ENCODE results near the gene EXOSC9.
A peak's percentile ranks its signal among the peaks of the same experiment; 100 is the strongest.

Gene EXOSC9

GRCh38 chr4:121789455-121789854, 11.7 kb upstream of the EXOSC9 start:
- DNase-seq (ENCODE audit: low spot score): no peak

DNA sequence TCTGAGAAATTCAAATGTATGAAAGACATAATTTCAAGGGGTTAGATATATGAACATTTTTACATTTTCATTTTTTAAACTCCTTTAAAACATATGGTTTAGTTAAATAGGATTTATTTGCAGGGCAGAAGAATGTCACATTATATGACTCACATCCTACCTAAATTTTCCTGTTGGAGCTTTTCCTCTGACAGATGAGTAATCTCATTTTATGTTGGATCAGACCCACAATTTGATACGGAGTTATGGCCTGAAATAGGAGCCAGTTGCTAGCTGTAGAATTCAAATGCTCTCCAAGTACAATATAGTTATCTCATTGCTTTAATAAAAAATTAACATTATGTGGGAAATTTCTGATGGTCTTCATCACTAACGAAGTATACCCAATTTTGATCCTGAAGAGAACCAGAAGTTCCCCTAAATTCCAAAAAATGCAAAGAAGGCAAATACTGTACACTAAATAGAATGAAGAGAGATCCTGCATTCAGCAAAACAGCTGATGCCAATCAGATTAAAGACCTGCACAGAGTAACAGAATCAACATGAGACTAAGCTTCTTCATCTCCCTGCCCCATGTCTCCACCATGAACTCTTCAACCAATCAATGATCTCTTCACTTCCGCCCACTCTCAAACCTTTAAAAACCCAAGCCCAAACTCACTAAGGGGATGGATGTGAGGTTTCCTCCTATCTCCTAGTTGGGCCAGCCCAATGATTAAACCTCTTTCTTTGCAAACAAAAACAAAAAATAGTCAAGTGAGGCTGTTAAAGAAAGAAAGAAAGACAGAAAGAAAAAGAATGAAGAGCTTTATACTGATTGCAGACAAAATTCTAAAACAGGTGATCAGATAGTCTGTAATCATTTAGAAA, 10.9 kb upstream of the EXOSC9 start:
- DNase-seq (ENCODE audit: low spot score): no peak

GRCh38 chr4:121790976-121791375, 10.1 kb upstream of the EXOSC9 start:
- no peak for DNase-seq (ENCODE audit: low spot score)

- DNase-seq (ENCODE audit: low spot score): no peak
Observed at GRCh38 chr4:121791481-121791880, 9.6 kb upstream of the EXOSC9 start.

DNA sequence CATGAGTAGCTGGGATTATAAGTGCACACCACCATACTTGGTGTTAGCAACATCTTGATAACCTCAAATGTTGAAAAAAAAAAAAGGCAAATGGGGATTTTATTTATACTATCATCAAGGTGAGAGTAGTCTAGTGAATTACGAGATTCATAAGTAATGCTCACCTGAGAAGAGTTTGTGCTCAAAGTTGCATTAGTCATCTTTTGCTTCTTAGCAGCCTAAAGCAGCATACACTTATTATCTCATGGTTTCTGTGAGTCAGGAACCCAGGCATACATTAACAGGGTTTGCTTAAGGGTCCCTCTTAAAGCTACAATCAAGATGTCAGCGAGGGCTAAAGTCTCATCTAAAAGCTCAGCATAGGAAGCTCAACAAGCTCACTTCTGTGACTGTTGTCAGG, 8.2 kb upstream of the EXOSC9 start:
- no peak for DNase-seq (ENCODE audit: low spot score)

DNA sequence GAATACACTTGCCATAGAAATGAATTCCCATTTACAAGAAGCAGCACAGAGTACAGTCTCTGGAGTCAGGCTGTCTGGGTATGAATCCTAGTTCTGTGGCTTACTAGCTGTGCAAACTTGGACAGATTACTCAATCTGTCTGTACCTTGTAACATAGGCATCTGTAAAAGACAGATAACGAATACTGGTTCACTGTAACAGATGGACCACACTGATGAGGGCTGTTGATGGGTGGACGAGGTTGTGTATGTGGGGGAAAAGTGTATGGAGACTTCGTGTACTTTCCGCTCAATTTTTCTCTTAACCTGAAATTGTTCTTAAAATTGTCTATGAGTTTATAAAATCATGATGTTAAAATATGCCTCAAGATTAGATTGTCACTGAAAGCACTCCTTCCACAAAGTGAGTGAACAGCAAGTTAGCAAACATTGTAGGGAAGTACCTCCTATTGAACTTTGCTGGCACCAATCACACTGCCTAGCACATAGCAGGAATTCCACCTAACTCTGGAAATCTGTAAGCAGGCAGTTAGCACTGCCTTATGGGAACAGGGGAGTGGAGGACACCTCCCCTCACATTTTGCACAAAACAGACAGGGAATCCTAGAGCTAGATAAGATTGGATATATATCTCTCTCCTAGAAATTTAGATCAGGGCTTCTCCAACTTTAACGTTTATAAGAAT, 6.5 kb upstream of the EXOSC9 start:
- DNase-seq (ENCODE audit: low spot score): no peak

GRCh38 chr4:121796283-121796682, 4.8 kb upstream of the EXOSC9 start:
- no peak for DNase-seq (ENCODE audit: low spot score)

GRCh38 chr4:121799208-121799823, 1.8 kb upstream of the EXOSC9 start:
- DNase-seq (ENCODE audit: low spot score): no peak

- DNase-seq (ENCODE audit: low spot score): no peak
Observed at GRCh38 chr4:121799867-121800501, 1.1 kb upstream of the EXOSC9 start.

GRCh38 chr4:121800638-121800960, 524 bp upstream of the EXOSC9 start:
- DNase-seq (ENCODE audit: low spot score): no peak

GRCh38 chr4:121801715-121802075, 572 bp downstream of the EXOSC9 start:
- no peak for DNase-seq (ENCODE audit: low spot score)

- DNase-seq (ENCODE audit: low spot score): no peak
Observed at GRCh38 chr4:121806411-121806810, 5.3 kb downstream of the EXOSC9 start.

DNA sequence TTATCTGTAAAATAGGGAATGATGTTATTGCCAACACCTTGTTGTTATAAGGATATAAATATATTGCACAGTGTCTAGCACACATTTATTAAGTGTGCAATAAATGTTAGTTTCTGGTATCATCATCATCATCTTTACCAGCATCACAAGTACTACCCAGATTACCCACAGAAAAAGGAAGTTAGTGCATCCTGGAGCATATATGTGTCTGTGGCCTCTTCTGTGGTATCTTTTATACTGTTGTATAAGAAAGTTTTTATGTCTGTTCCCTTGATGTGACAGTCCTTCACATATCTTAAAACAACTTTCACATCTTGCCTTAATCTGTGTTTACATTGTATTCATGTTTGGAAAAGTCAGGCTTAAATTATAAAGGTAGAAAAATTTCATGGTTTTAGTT, 10.0 kb downstream of the EXOSC9 start:
- no peak for DNase-seq (ENCODE audit: low spot score)

DNA sequence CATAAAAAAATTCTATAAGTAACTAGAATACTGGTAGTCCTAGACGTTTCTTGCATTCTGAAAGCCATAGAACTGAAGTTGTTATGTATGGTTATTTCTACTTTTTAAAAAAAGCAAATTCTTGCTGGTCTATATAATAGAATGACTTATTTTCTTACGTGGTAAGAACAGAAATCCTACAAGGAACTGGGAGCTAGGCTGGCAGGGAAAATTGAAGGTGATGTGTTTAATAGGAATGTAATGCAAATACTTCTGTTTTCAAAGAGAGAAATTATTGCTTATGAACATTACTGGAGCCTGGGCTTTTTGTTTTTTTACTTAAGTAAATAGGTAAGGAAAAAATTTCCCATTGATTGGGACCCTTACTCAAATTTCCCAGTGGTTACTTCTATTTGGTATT, 13.6 kb downstream of the EXOSC9 start:
- no peak for DNase-seq (ENCODE audit: low spot score)

DNA sequence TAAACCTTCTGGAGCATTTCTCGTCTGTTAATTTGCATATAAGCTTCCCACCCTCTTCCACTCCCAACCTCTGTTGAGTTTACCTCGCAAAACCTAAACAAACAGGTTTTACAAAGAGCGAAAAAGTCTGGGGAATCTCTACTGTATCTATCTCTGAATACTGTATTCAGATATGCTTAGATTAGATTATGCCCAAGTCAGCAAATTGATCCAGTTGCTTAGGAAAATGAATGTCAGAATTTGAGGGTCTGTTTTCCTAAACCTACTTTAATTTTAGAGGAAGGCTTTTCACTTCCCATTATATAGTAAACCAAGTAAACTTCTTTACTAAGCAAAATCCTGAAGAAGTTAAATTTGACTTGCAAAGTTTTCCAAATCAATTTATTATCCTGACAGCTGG, 15.9 kb downstream of the EXOSC9 start:
- no peak for DNase-seq (ENCODE audit: low spot score)

GRCh38 chr4:121817701-121818100, 16.6 kb downstream of the EXOSC9 start:
- DNase-seq (ENCODE audit: low spot score): no peak

DNA sequence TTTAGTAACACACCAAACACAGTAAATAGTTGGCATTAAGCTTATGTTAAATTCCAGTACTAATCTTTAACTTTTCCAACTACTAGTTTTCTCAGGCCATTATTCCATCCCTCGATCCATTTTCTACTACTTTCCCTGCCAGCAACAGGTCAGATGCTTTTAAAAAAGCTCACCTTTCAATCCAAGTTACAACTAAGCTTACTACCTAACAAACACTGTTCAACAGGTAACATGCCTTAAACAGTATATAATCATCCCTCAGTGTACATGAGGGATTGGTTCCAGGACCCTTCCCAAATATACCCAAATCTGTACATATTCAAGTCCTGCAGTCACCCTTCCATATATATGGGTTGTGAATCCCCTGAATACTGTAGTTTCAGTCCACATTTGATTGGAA, 17.1 kb downstream of the EXOSC9 start:
- DNase-seq (ENCODE audit: low spot score): no peak

- no peak for DNase-seq (ENCODE audit: low spot score)
Observed at GRCh38 chr4:121819216-121819965, 18.3 kb downstream of the EXOSC9 start.

DNA sequence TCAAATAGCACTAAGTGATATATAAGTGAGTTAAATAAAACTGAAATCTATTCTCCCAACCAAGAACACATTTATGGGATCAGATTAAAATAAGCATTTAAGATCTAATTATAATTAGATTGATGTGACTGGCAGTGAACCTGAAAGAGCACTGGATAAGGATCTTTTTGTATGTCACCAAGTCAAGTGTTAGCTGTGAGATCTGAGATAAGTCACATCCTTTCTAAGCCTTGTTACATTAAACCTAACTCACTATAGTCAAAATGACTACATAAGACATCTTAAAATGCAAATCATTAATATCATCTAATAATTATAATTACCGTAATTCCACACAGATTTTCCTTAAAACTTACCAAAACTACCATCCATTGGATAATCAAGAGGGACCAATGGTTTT, 20.9 kb downstream of the EXOSC9 start:
- no peak for DNase-seq (ENCODE audit: low spot score)

GRCh38 chr4:121822796-121823504, 21.8 kb downstream of the EXOSC9 start:
- DNase-seq (ENCODE audit: low spot score): peak; percentile 27

DNA sequence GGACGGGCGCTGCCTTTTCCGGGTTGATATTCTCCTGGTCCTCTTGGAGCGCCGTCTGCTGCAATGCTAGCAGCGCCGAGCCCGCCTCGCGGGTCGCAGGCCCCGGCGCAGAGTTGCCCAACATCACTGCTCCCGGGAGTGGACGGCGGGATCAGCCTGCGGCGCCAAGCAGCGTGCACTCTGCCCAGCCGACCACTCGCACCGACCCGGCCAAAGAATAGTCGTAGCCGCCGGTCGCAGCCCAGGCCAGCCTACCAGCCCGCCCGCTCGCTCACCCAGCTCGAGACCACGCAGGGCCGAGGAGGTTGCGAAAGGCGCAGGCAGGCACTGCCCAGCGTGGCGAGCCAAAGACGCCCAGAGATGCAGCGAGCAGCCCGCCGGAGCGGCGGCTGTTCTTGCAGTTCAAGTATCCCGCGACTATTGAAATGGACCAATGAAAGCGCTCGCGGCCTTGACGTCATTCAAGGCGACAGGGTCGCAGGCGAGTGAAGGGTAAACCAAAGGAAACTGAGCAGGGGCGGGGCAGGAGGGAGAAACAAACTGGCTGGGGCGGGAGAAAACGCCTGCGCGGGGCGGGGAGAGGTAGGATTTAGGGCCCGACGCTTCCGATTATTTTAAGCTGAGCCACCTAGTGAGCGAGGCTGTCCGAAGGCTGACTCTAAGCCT, 22.5 kb downstream of the EXOSC9 start, which contains the start of gene CCNA2:
TSS of gene CCNA2 (minus strand) at position 379 of the 666 bp plus-strand sequence. CDS start at position 124, 255 bp downstream.
- DNase-seq (ENCODE audit: low spot score): peak; percentile 99

Data from cerebellar cortex (tissue), 1 donor.